HepG2 (cell line): Measurements from ENCODE around the gene RHEBL1. TPM values are rescaled to one million over a fixed set of nuclear protein-coding genes. Genes with fewer than 3 reads are reported as not detected.

Source experiments
- BRCA1 ChIP-seq: sonication (generic); formaldehyde crosslinking; IDR thresholded peaks from 2 replicates; pipeline ENCODE4 v1.4.0; 2020; ENCODE audit warnings: missing genetic modification reagents
- EZH2 ChIP-seq: conservative IDR thresholded peaks from 2 replicates; pipeline ENCODE4 v1.6.1; 2012; ENCODE audit warnings: mild to moderate bottlenecking, low read depth, low read length, moderate library complexity
- FIP1L1 ChIP-seq: fragments of 200-400 bp; formaldehyde crosslinking; IDR thresholded peaks from 2 replicates; pipeline ENCODE4 v1.6.1; 2018; ENCODE audit warnings: low read depth, mild to moderate bottlenecking, low read length, moderate library complexity, borderline replicate concordance; ENCODE audit not compliant: insufficient read depth
- GPN1 ChIP-seq: sonication (generic); formaldehyde crosslinking; IDR thresholded peaks from 2 replicates; pipeline ENCODE4 v1.5.1; 2020; ENCODE audit warnings: missing genetic modification reagents, borderline replicate concordance
- HOXD1 ChIP-seq: sonication (generic); formaldehyde crosslinking; IDR thresholded peaks from 2 replicates; pipeline ENCODE4 v1.5.0; 2020; ENCODE audit warnings: missing genetic modification reagents
- KDM2A ChIP-seq: sonication (generic); formaldehyde crosslinking; IDR thresholded peaks from 2 replicates; pipeline ENCODE4 v1.4.0; 2020; ENCODE audit warnings: low read depth, missing genetic modification reagents, borderline replicate concordance
- NBN ChIP-seq: fragments of 450-650 bp; conservative IDR thresholded peaks from 2 replicates; pipeline ENCODE4 v1.6.1; 2017
- NFRKB ChIP-seq: fragments of 450-650 bp; IDR thresholded peaks from 2 replicates; pipeline ENCODE4 v1.6.1; 2017
- PAF1 ChIP-seq: IDR thresholded peaks from 2 replicates; pipeline ENCODE4 v1.6.1; 2016; ENCODE audit warnings: missing genetic modification reagents, missing compliant biosample characterization
- ZFP37 ChIP-seq: sonication (generic); formaldehyde crosslinking; IDR thresholded peaks from 2 replicates; pipeline ENCODE4 v1.4.0; 2020; ENCODE audit warnings: missing genetic modification reagents, borderline replicate concordance
- ZFP62 ChIP-seq: sonication (generic); formaldehyde crosslinking; IDR thresholded peaks from 2 replicates; pipeline ENCODE4 v1.4.0; 2020; ENCODE audit warnings: missing genetic modification reagents
- ZNF572 ChIP-seq: sonication (generic); formaldehyde crosslinking; IDR thresholded peaks from 2 replicates; pipeline ENCODE4 v1.5.1; 2020; ENCODE audit warnings: mild to moderate bottlenecking, missing genetic modification reagents
- ZNF652 ChIP-seq: IDR thresholded peaks from 2 replicates; pipeline ENCODE4 v1.6.1; 2016; ENCODE audit warnings: low read depth, borderline replicate concordance
- polyA plus RNA-seq, 8 experiments: library from polyadenylated mRNA; depleted of rRNA in 3 of 8; stranded (reverse) in 7 of 8; unstranded in 1 of 8; fragments of >200 nt; fragmentation: Illumina TruSeq in 4 of 8; extraction: Trizol in 4 of 8; gene quantifications; 2 replicates each; pipeline versions ENCODE4 v1.2.1 to v1.2.3, GENCODE V29; 2011 to 2016; ENCODE audit warnings: low read depth in 4 of 8, missing spikeins in 1 of 8, mixed read lengths in 1 of 8; ENCODE audit not compliant: insufficient read depth in 1 of 8
- total RNA-seq, 5 experiments: library from RNA; depleted of rRNA; stranded (reverse); fragments of >200 nt; fragmentation: Illumina TruSeq; extraction: Trizol; gene quantifications; 2 replicates each; pipeline ENCODE4 v1.2.3, GENCODE V29; 2016; ENCODE audit warnings: low read depth in 1 of 5
- TF ChIP-seq, protein P1 (sequence below): sonication (generic); formaldehyde crosslinking; IDR thresholded peaks from 2 replicates; pipeline ENCODE4 v1.4.0; 2020; ENCODE audit warnings: missing genetic modification reagents
- TF ChIP-seq, protein P2 (sequence below): sonication (generic); formaldehyde crosslinking; IDR thresholded peaks from 2 replicates; pipeline ENCODE4 v1.4.0; 2020; ENCODE audit warnings: mild to moderate bottlenecking, missing genetic modification reagents, borderline replicate concordance
- TF ChIP-seq, protein P3 (sequence below): sonication (generic); formaldehyde crosslinking; IDR thresholded peaks from 2 replicates; pipeline ENCODE4 v1.4.0; 2020; ENCODE audit warnings: mild to moderate bottlenecking, missing genetic modification reagents
- TF ChIP-seq, protein P4 (sequence below): sonication (generic); formaldehyde crosslinking; IDR thresholded peaks from 2 replicates; pipeline ENCODE4 v1.9.0; 2021; ENCODE audit warnings: missing genetic modification reagents, mild to moderate bottlenecking, borderline replicate concordance

The RHEBL1 gene
- total and polyA plus RNA-seq, 2 of the 13 experiments (the other 11 are each of a cell fraction or from before 2014, with no cell fraction given), result 1.4 to 2.5 TPM

DNA sequence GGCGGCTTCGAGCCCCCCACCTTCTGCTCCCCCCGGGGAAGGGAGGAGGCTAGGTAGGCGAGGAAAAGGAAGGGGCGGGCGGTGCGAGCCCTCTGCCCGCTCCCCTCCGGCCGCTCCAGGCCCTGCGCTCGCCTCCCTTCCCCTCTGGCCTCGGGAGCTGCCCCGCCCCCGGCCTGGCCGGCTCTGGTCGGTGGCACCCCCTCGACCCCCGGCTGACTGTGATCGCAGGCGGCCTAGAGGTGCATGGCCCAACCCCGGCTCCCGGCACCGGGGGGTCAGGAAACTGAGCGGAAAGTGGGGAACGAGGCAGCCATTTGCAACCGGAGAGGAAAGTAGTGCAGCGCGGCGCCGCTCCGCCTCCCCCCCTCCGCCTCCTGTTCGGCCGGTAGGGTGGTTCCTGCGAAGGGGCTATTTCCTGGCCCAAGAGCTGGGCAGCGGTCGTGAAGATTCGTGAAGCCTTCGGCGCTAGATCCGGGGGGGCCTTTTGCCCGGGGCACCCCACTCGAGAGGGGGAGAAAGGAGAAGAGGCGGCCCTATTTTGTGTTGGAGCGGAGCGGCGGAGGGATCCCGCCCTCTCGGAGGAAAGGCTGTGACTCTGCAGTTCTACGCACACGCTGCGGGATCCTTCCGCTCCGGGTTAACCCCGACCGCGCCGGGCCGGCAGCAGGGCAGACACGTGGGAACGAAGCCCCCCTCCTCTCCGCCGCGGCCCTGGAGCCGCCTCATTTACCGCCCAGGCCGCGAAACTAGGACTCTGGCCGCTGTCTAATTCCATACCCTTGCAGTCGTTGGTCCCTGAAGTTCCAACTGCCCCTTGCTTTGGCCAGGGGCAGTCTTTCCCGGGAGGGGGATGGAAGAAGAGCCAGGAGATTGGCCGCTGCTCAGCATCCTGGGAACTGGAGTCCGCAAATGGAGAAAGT is 9.3 kb downstream of the RHEBL1 start, which contains the start of gene KMT2D (continued):
- TF ChIP-seq, protein P1, sequence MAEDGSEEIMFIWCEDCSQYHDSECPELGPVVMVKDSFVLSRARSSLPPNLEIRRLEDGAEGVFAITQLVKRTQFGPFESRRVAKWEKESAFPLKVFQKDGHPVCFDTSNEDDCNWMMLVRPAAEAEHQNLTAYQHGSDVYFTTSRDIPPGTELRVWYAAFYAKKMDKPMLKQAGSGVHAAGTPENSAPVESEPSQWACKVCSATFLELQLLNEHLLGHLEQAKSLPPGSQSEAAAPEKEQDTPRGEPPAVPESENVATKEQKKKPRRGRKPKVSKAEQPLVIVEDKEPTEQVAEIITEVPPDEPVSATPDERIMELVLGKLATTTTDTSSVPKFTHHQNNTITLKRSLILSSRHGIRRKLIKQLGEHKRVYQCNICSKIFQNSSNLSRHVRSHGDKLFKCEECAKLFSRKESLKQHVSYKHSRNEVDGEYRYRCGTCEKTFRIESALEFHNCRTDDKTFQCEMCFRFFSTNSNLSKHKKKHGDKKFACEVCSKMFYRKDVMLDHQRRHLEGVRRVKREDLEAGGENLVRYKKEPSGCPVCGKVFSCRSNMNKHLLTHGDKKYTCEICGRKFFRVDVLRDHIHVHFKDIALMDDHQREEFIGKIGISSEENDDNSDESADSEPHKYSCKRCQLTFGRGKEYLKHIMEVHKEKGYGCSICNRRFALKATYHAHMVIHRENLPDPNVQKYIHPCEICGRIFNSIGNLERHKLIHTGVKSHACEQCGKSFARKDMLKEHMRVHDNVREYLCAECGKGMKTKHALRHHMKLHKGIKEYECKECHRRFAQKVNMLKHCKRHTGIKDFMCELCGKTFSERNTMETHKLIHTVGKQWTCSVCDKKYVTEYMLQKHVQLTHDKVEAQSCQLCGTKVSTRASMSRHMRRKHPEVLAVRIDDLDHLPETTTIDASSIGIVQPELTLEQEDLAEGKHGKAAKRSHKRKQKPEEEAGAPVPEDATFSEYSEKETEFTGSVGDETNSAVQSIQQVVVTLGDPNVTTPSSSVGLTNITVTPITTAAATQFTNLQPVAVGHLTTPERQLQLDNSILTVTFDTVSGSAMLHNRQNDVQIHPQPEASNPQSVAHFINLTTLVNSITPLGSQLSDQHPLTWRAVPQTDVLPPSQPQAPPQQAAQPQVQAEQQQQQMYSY (CRISPR knock-in tag), result no peak
- TF ChIP-seq, protein P2, sequence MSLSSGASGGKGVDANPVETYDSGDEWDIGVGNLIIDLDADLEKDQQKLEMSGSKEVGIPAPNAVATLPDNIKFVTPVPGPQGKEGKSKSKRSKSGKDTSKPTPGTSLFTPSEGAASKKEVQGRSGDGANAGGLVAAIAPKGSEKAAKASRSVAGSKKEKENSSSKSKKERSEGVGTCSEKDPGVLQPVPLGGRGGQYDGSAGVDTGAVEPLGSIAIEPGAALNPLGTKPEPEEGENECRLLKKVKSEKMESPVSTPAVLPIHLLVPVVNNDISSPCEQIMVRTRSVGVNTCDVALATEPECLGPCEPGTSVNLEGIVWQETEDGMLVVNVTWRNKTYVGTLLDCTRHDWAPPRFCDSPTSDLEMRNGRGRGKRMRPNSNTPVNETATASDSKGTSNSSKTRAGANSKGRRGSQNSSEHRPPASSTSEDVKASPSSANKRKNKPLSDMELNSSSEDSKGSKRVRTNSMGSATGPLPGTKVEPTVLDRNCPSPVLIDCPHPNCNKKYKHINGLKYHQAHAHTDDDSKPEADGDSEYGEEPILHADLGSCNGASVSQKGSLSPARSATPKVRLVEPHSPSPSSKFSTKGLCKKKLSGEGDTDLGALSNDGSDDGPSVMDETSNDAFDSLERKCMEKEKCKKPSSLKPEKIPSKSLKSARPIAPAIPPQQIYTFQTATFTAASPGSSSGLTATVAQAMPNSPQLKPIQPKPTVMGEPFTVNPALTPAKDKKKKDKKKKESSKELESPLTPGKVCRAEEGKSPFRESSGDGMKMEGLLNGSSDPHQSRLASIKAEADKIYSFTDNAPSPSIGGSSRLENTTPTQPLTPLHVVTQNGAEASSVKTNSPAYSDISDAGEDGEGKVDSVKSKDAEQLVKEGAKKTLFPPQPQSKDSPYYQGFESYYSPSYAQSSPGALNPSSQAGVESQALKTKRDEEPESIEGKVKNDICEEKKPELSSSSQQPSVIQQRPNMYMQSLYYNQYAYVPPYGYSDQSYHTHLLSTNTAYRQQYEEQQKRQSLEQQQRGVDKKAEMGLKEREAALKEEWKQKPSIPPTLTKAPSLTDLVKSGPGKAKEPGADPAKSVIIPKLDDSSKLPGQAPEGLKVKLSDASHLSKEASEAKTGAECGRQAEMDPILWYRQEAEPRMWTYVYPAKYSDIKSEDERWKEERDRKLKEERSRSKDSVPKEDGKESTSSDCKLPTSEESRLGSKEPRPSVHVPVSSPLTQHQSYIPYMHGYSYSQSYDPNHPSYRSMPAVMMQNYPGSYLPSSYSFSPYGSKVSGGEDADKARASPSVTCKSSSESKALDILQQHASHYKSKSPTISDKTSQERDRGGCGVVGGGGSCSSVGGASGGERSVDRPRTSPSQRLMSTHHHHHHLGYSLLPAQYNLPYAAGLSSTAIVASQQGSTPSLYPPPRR (CRISPR knock-in tag), result peak; percentile 37; the same call in 1 of the 2 replicates
- TF ChIP-seq HOXD1 (peak; percentile 88), FIP1L1 (no peak), ZFP62 (CRISPR knock-in tag) (no peak), ZNF652 (CRISPR knock-in tag) (peak; percentile 100), NFRKB (peak; percentile 80), EZH2 (no peak), NBN (no peak), GPN1 (CRISPR knock-in tag) (no peak), KDM2A (CRISPR knock-in tag) (peak; percentile 96), ZNF572 (CRISPR knock-in tag) (no peak), BRCA1 (CRISPR knock-in tag) (no peak), ZFP37 (CRISPR knock-in tag) (no peak), PAF1 (CRISPR knock-in tag) (no peak)
- TF ChIP-seq, protein P3, sequence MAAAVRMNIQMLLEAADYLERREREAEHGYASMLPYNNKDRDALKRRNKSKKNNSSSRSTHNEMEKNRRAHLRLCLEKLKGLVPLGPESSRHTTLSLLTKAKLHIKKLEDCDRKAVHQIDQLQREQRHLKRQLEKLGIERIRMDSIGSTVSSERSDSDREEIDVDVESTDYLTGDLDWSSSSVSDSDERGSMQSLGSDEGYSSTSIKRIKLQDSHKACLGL (CRISPR knock-in tag), result peak; percentile 96
- TF ChIP-seq, protein P4, sequence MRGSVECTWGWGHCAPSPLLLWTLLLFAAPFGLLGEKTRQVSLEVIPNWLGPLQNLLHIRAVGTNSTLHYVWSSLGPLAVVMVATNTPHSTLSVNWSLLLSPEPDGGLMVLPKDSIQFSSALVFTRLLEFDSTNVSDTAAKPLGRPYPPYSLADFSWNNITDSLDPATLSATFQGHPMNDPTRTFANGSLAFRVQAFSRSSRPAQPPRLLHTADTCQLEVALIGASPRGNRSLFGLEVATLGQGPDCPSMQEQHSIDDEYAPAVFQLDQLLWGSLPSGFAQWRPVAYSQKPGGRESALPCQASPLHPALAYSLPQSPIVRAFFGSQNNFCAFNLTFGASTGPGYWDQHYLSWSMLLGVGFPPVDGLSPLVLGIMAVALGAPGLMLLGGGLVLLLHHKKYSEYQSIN (CRISPR knock-in tag), result no peak
